ENCODE results near the gene AP1S1. TPM values are rescaled to one million over a fixed set of nuclear protein-coding genes. Genes with fewer than 3 reads are reported as not detected.
"Not testable (repeated sequence)": the region's sequence is repeated elsewhere in the genome, so short reads cannot be mapped to it uniquely, and the experiment has no call there.

Gene AP1S1
- total RNA-seq, result 12.8 TPM
- long read RNA-seq, transcript AP1S1-201 (5 exons, 1,303 nt), result major isoform, 5 of 5 reads
- long read RNA-seq, partial matches to known transcripts, result 0 of 5 reads
- long read RNA-seq, other reads (novel, unspliced or antisense), result 0 of 5 reads

DNA sequence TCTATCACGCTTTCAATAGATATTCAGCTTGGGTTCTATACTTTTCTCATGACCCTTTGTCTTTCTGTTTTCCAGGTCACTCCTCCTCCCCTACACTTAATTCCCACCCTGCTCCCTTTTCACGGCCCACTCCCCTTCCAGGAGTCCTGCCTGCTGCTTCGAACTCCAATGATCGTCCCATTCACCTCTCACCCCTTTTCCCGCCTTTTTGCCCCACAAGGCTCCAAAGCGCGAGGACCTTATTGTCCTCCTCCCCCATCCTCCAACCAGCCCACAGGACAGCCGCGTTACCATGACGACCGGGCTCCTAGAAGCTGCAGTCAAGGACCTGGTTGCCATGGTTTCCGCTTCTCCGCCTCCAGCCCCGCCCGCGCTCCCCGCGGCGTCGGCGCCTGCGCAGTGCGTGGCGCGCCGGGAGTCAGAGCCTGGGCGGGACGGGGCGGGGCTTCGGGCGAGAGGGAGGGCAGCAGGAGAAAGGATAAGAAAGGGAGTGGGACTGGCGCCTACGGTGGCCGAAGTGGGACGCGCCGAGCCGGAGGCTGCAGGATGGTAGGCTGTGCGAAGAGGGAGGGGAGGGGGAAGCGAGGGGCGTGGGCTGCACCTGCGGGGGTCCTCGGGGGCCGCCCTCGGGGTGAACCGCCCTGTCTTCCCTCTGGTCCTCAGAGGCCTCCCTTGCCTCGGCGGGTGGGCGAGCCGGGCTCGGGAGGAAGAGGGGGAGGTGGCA lies at the start of gene AP1S1:
AP1S1 (plus strand) TSS at position 508 of the 724 bp plus-strand sequence; CDS start at position 547, 39 bp downstream.
- intact Hi-C loops (cut with DNase I), result no loop called here
- DNase-seq (ENCODE audit: missing footprints) (peak; percentile 94), ATAC-seq (peak; percentile 97)

DNA sequence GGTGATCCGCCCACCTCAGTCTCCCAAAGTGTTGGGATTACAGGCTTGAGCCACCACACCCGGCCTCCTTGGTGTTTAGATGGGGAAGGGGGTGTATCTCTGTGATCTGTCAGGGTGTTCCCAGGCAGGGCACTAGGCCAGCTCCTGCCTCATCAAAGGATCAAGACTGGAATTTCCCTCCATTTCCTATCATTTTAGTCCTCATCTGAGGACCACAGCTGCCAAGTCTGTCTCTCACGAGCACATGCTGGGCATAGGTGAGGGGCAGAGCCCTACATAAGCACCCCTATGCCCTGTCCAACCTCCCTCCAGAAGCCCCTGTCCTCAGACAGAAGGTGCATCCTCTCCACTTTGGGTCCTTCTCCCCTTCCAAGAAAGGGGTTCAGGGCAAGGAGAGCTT lies 49.5 kb upstream of the AP1S1 start:
- DNase-seq (ENCODE audit: missing footprints) (no peak), ATAC-seq (no peak)

DNA sequence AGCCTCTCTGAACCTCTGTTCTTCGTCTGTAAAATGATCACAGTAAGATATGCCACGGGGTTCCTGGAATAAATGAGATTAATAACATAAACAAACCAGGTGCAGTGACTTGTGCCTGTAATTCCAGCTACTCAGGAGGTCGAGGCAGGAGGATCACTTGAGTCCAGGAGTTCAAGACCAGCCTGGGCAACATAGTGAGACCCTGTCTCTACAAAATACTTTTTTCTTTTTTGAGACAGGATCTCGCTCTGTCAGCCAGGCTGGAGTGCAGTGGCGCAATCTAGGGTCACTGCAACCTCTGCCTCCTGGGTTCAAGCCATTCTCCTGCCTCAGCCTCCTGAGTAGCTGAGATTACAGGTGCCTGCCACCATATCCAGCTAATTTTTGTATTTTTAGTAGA lies 49.0 kb upstream of the AP1S1 start:
- ATAC-seq; DNase-seq (ENCODE audit: missing footprints); intact Hi-C loops (cut with DNase I): not testable (repeated sequence)

More for the DNA sequence above, 49.5 kb upstream of the AP1S1 start:
- intact Hi-C loops (cut with DNase I), result no loop called here

DNA sequence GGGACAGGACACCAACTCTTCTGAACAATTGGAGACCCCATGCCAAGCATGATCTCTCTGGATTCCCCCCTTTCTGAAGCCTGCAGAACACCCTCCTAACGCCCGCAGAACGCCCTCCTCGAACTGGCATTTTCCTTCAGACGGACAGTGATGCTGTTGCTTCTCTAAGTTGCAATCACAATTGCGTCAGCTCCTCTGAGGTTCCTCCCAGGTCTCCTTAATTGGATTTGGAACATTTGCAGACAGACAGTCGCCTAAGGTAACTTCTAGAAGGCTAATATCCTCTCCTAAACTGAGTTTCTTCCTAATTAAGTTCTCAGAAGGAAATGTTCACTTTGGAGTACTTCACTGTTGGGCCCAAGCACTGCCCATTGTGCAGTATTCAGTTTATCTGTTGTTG lies 47.9 kb upstream of the AP1S1 start:
- DNase-seq (ENCODE audit: missing footprints), result no peak
- intact Hi-C loops (cut with DNase I), result no loop called here
- ATAC-seq, result no peak

DNA sequence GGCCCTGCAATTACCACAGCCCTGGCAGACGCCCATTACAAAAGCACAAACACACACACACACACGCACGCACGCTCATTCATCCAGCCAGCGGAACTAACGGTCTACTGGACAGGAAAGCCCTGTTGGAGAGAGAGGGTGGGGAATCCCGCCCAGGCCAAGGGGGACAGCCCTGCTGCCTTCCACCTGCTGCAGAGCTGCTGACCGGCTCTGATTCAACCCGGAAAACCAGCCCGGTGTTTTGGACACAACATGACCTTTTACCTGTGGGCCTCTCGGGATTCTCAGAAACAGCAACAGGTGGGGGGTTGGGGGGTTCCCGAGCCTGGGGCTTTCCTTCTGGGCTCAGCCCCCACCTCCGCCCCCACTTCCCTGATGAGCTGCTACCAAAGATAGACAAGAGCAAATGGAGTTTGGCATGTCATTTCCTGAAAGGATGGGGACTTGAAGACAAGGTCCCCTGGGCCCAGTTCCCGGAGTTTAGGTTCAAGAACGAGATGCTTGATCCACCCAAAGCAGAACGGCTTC lies 45.9 kb upstream of the AP1S1 start:
- peak; percentile 49 for ATAC-seq
- peak; percentile 81 for DNase-seq (ENCODE audit: missing footprints)
- intact Hi-C loops (cut with DNase I), result no loop called here

DNA sequence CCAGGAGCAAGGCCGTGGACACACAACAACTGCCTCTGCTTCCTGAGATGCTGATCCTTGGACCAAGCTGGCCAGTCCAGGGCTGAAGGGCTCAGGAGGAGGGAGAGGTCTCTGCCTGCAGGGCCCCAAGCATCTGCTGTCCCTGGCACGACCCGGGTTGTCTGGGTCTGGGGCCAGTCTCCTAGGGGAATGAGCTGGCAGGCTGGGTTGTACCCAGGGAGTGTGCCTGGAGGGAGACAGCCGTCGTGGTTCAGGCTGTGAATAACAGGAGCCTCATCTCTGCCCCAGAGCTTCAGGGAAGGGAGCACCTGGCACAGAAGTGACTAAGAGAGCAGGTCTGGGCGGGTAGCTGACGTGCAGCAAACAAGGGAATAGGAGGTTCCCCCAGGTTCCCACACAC lies 45.3 kb upstream of the AP1S1 start:
- DNase-seq (ENCODE audit: missing footprints), result peak; percentile 18
- intact Hi-C loops (cut with DNase I), result no loop called here
- ATAC-seq, result no peak

DNA sequence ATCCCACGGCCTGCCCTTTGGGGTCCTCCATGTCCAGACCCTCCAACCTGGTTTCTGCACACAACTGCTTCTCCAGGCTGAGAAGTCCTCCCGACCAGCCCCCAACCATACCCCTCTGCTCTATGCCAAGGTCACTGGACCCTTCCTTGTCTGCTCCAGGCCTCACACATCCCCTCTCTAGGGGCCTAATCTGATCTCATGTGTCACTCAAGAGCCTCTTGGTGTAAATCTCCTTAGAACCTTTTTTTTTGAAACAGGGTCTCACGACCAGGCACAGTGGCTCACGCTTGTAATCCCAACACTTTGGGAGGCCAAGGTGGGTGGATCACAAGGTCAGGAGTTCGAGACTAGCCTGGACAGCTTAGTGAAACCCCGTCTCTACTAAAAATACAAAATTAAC lies 44.9 kb upstream of the AP1S1 start:
- DNase-seq (ENCODE audit: missing footprints), result no peak
- intact Hi-C loops (cut with DNase I), result no loop called here
- ATAC-seq, result no peak

DNA sequence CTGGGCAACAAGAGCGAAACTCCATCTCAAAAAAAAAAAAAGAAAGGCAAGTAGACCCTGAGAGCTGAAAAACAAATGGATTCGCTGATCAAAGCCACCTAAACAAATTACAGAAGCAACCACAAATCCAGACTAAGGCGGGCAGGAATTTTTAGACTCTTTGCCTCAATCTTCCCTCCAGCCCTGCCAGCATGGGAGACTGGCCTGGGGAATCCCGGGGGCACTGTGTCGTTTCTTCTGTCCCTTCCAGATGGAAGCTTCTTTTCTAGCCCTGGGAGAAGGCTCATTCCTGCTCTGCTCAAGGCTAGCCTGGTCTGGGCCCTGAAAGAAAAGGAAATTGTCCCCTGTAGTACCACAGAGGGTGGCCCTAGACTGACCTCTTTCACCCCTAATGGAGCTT lies 43.0 kb upstream of the AP1S1 start:
- intact Hi-C loops (cut with DNase I), result no loop called here
- DNase-seq (ENCODE audit: missing footprints) (no peak), ATAC-seq (no peak)

DNA sequence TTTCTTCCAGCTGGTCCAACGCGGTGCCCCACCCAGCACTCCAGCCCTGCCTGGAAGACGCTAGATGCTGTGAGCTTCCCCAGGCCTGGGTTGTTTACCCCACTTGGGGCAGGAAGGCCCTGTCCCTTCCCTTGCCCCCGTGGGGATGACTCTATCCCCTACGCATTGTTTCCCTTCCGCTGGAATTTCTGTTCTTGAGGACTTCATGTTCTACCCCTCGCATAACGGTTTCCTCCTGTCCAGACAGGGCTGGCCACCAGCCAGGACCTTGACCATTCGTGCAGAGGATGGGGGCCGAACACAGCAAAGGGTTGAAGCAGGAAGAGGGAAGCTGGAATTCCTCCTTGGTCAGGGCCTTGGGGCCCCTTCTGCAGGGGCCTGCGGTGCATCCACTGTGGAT lies 42.0 kb upstream of the AP1S1 start:
- intact Hi-C loops (cut with DNase I), result no loop called here

DNA sequence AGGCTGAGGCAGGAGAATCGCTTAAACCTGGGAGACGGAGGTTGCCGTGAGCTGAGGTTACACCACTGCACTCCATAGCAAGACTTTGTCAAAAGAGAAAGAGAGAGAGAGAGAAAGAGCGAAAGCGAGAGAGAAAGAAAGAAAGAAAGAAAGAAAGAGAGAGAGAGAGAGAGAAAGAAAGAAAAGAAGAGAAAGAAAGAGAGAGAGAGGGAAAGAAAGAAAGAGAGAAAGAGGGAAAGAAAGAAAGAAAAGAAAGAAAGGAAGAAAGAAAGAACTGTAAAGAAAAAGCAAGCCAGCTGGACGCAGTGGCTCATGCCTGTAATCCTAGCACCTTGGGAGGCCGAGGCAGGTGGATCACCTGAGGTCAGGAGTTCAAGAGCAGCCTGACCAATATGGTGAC lies 41.1 kb upstream of the AP1S1 start:
- ATAC-seq; DNase-seq (ENCODE audit: missing footprints); intact Hi-C loops (cut with DNase I): not testable (repeated sequence)

More for the DNA sequence above, 42.0 kb upstream of the AP1S1 start:
- peak; percentile 68 for ATAC-seq
- peak; percentile 85 for DNase-seq (ENCODE audit: missing footprints)

DNA sequence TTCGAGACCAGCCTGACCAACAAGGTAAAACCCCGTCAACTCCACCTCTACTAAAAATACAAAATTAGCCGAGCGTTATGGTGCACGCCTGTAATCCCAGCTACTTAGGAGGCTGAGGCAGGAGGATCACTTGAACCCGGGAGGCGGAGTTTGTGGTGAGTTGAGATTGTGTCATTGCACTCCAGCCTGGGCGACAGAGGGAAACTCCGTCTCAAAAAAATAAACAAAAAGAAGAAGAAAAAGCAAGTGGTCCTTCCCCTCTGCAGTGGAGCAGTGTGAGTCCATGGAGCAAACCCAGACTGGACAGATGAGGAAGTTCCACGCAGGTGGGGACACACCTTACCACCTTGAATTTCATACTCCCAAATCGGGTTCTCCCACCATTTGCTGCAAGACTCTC lies 40.4 kb upstream of the AP1S1 start:
- DNase-seq (ENCODE audit: missing footprints) (no peak), ATAC-seq (no peak)
- intact Hi-C loops (cut with DNase I), result no loop called here

DNA sequence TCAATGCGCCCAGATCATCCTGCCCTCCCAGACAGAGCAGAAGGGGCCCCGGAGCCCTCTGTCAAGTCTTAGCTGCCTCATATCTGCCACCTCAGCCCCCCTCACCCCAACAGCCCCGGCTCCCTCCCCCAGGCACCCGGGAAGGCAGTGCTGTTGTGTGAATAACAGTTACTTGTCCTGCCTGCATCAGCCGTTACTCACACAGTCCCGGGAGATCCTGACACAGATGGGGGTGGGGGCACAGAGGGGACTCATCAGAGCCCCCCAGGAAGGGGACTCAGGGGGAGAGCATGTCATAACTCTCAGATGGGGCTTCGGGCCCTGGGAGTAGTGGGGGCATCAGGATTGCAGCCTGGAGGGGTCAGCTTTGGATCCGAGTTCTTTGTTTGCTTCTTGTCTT lies 39.8 kb upstream of the AP1S1 start:
- intact Hi-C loops (cut with DNase I), result no loop called here
- ATAC-seq, result no peak
- peak; percentile 49 for DNase-seq (ENCODE audit: missing footprints)

DNA sequence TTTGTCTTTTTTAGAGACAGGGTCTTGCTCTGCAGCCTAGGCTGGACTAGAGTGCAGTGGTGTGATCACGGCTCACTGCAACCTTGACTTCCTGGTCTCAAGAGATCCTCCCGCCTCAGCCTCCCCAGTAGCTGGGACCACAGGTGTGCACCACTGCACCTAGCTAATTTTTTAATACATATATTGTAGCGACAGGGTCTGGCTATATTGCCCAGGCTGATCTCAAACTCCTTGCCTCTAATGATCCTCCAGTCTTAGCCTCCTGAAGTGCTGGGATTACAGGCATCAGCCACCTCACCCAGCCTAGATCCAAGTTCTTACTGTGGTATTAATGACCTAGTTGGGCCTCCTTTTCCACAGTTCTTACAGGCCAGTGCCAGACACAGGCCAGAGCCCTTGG lies 39.1 kb upstream of the AP1S1 start:
- DNase-seq (ENCODE audit: missing footprints) (no peak), ATAC-seq (no peak)
- intact Hi-C loops (cut with DNase I), result no loop called here

DNA sequence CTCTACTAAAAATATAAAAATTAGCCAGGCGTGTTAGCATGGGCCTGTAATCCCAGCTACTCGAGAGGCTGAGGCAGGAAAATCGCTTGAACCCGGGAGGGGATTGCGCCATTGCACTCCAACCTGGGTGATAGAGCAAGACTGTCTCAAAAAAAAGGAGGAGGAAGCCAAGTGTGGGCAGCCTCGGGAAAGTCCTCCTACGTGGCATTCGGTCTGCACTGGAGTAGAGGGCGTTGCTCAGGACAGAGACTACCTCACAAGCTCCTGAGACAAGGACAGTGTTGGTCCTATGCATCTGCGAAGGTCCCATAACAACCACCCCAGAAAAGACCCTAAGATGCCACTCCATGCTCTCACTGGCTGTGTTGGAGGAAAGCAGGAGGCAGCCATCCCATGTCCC lies 37.4 kb upstream of the AP1S1 start:
- ATAC-seq, result no peak
- intact Hi-C loops (cut with DNase I), result no loop called here
- no peak for DNase-seq (ENCODE audit: missing footprints)

DNA sequence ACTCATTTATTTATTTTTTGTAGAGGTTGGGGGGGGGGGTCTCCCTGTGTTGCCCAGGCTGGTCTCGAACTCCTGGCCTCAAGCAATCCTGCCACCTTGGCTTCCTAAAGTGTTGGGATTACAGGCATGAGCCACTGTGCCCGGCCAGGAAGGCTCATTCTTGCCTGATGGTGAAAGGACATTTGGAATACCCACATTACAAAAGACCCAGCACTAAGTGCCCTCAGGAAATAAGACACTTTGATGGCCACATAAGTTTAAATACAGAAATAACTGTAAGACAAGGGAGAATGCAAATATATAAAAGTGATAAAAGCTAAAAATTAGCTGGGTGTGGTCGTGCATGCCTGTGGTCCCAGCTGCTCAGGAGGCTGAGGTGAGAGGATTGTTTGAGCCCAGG lies 35.4 kb upstream of the AP1S1 start:
- peak; percentile 17 for DNase-seq (ENCODE audit: missing footprints)
- intact Hi-C loops (cut with DNase I), result no loop called here
- ATAC-seq, result no peak

DNA sequence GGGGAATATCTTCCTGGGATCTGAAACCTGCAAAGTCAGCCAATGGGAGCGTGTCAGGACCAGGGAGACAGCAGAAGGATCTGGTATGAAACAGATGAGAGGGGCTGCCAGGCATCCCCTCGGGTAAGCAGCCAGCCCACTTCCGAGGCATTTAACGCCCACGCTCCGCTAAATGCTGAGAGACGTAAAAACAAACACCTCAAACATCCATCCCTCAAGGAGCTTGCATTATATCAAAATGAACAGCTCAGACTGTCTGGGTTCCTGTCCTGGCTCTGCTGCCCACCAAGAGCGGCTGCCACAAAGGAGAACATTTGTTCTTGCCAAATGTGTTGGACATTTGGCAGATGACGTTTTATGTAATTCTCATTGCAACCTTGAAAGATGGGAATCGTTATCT lies 34.4 kb upstream of the AP1S1 start:
- no peak for ATAC-seq
- DNase-seq (ENCODE audit: missing footprints), result peak; percentile 0
- intact Hi-C loops (cut with DNase I), result no loop called here

DNA sequence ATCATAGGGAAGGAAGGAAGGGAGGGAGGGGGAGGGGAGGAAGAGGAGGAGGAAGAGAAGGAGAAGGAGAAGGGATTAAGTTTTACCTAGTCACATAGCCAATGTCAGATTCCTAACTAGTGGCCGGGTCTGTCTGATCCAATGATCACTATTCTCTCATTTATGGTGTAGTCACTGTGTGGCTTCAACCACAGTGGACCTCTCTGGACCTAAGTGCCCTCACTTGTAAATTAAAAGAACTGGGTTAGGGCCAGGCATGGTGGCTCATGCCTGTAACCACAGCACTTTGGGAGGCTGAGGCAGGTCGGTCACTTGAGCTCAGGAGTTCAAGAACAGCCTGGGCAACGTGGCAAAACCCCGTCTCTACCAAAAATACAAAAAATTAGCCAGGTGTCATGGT lies 34.0 kb upstream of the AP1S1 start:
- intact Hi-C loops (cut with DNase I), result no loop called here
- DNase-seq (ENCODE audit: missing footprints) (peak; percentile 15), ATAC-seq (no peak)

DNA sequence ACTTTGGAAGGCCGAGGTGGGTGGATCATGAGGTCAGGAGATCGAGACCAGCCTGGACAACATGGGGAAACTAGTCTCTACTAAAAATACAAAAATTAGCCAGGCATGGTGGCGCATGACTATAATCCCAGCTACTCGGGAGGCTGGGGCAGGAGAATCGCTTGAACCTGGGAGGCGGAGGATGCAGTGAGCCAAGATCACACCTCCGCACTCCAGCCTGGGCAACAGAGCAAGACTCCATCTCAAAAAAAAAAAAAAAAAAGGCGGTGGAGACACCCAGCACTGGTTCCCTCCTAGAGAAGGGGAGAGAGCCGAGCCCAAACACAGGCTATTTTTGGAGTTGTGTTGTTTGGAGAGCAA lies 32.7 kb upstream of the AP1S1 start:
- DNase-seq (ENCODE audit: missing footprints); ATAC-seq; intact Hi-C loops (cut with DNase I): not testable (repeated sequence)

DNA sequence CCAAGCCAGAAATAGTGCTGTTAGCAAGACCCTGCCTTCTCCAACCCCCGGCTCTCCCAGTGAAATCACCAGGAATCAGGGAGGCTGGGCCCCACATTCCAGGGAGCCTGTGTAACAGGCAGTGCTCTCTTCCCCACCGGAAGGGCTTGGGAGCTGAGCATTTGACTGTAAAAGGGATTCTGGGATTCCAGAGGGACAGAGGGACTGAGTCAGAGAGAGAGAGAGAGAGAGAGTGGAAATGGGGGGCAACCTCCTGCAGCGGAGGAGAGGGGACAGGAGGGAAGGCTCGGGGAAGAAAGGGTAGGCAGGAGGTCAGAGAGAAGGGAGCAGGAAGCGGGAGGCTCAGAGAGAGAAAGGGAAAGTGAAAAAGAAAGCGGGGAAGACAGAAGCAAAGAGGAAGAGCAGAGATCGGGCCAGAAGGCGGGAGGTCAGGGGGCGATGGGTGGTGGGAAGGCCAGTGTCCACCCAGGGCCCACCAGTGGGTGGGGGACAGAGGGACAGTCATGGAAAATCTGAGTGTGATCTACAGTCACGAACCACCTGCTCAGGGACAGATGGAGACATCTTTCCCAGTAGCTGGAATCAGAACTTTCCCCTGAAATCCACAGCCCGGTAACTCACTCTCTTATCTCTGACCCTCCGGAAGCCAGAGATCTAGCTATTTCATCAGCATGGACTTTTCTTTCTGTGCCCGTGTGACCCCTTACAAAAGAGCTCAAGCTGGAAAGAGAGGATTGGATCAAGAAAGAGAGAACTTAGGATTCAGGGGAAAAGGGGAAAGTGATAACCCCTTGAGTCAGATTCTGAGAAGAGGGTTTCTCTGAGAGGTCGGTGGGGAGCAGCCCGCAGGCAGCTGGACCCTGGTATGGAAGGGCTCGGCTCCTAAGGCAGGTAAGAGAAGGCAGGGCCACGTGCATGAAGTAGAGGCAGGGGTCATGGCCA lies 32.0 kb upstream of the AP1S1 start:
- intact Hi-C loops (cut with DNase I), result no loop called here
- ATAC-seq (peak; percentile 61), DNase-seq (ENCODE audit: missing footprints) (peak; percentile 74)
